Muscle of leg (tissue), 11 donors: ENCODE measurements around the gene IQCC. TPM values are rescaled to one million over a fixed set of nuclear protein-coding genes. Genes with fewer than 3 reads are reported as not detected.

Experiments used
- DNase-seq: peaks from one replicate; pipeline ENCODE4 v3.0.0; 2013
- H3K27ac ChIP-seq: one replicate; pipeline ENCODE4 v1.5.1; 2013; ENCODE audit warnings: mild to moderate bottlenecking, low read length, control low read depth
- H3K27me3 ChIP-seq: one replicate; pipeline ENCODE4 v1.6.1; 2013; ENCODE audit warnings: low read length; ENCODE audit not compliant: control insufficient read depth, insufficient read depth
- H3K36me3 ChIP-seq: one replicate; pipeline ENCODE4 v1.6.1; 2013; ENCODE audit warnings: low read length; ENCODE audit not compliant: control insufficient read depth, insufficient read depth
- H3K4me1 ChIP-seq: one replicate; pipeline ENCODE4 v1.6.1; 2013; ENCODE audit warnings: low read length; ENCODE audit not compliant: control insufficient read depth, insufficient read depth
- H3K4me3 ChIP-seq: one replicate; pipeline ENCODE4 v1.5.1; 2013; ENCODE audit warnings: low read length, control low read depth
- H3K9me3 ChIP-seq: replicated peaks from 2 replicates; pipeline ENCODE4 v1.6.1; 2013; ENCODE audit warnings: low read depth, low read length; ENCODE audit not compliant: control insufficient read depth
- WGBS: methylation state at CpG from one replicate; pipeline ENCODE4 v1.1.5; 2013; ENCODE audit warnings: missing lambda C conversion rate; ENCODE audit not compliant: insufficient coverage; 5-methylcytosine and 5-hydroxymethylcytosine counted together
- polyA plus RNA-seq, 8 donors: library from polyadenylated mRNA; unstranded; fragments of 120-200 nt; gene quantifications; one replicate each; pipeline versions ENCODE4 v1.2.1 to v1.2.3, GENCODE V29; 2013; ENCODE audit warnings: inconsistent platforms in 1 of 8, low replicate concordance in 1 of 8; ENCODE audit not compliant: insufficient read length in 8 of 8, insufficient read depth in 1 of 8
- total RNA-seq: library from RNA; stranded (reverse); fragments of 120-200 nt; gene quantifications from one replicate; pipeline ENCODE4 v1.2.4, GENCODE V29; 2013

Gene IQCC
- total and polyA plus RNA-seq, 9 donors: 2.4 to 3.9 (median 2.9) TPM

DNA sequence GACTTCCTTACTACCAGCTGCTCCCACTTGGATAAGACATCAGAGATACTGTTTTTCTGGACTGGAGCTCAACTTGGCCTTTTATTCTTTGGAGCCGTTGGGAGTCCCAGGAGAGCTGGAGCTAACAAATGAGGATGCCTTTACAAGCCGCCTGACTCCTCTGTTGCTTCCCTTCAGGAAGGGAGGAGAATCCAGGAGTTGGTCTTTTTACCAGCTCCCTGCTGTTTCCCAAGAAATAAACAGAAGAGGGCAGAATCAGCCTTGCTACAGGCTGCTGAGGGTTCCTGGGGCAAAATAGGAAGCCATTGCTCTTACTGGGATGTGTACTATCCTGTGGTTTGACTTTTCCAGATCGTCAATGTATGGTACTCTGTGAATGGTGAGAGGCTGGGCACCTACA is 18.2 kb downstream of the IQCC start:
- no peak for DNase-seq
- WGBS: 62% methylated on average over 3 of the region's 3 CpGs
- no peak overlapping the region for H3K27ac ChIP-seq
- H3K9me3 ChIP-seq: no peaks in the 10 kb centered on the region
- H3K4me3 ChIP-seq: no peak overlapping the region
- H3K36me3 ChIP-seq: peaks cover 59% of the 10 kb centered on the region
- H3K27me3 ChIP-seq: no peaks in the 10 kb centered on the region
- H3K4me1 ChIP-seq: peaks cover 23% of the 10 kb centered on the region

DNA sequence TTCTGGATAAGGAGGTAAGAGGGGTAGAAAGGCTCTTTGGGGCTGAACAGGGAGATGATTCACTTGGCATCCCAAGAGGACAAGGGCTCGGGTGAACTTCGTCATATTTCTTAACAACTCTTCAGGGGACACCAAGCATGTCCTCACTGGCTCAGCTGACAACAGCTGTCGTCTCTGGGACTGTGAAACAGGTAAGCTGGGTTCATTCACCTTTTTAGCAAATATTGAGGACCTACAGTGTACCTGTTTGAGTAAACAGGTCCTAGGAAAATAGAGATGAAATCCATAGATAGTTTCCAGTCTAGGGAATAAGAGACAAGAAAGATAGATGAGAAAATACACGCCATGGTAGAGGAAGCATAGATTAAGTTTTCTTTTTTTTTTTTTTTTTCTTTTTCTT is 18.8 kb downstream of the IQCC start:
- H3K27ac ChIP-seq: no peak overlapping the region
- no peaks in the 10 kb centered on the region for H3K9me3 ChIP-seq
- peaks cover 60% of the 10 kb centered on the region for H3K36me3 ChIP-seq
- DNase-seq: no peak
- 100% methylated on average over 2 of the region's 4 CpGs for whole genome bisulfite sequencing
- no peak overlapping the region for H3K4me3 ChIP-seq
- no peaks in the 10 kb centered on the region for H3K27me3 ChIP-seq
- peaks cover 23% of the 10 kb centered on the region for H3K4me1 ChIP-seq

DNA sequence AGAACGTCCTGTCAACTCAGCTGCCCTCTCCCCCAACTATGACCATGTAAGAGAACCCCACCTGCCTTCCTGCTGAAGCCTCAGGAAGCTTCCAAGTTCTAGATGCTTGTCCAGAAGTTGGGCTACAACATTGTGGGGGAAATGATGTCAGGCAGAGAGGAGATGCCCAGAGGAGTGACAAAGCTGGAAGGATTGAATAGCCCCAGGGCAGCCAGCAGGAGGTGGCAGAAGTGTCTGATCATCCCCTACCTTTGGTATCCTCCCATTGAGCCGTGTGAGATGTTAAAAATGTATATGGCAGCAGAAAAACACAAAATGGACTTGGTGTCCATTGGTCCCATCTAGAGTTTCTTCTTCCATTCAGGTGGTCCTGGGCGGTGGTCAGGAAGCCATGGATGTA is 23.3 kb downstream of the IQCC start:
- Histone ChIP-seq H3K27me3 (no peaks in the 10 kb centered on the region), H3K27ac (no peak overlapping the region), H3K9me3 (no peaks in the 10 kb centered on the region), H3K4me1 (peaks cover under 1% of the 10 kb centered on the region), H3K36me3 (peaks cover 70% of the 10 kb centered on the region), H3K4me3 (no peak overlapping the region)
- no peak for DNase-seq
- WGBS: no CpG with 5 or more reads among the region's 3 CpGs

DNA sequence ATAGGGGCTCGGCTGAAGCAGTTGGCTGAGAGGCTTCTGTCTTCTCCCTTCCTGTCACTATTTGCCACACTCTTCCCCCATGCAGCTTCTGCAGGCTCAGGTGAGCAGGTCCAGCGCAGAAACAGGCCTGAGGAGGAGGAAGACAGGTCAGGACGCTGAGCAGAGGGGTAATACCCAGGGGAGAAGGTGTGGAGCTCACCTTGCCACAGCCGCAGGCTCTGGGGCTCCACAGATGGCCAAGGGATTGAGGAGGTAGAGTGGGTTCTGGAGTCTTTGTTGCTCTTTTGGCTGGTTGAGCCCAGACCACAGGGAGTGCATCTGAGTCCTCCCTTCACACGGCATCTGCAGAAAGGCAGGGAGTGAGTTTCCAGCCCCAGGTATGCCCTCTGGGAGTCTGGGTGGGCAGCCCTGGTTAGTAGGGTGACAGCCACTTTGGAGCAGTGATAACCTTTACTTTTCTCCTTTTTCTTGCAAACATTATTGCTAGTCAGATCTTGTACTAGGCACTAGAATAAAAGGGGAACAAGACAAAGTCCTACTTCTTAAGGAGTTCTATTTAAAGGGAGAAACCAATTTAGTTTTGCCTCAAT is 26.5 kb downstream of the IQCC start:
- Histone ChIP-seq H3K4me3 (no peak overlapping the region), H3K36me3 (peaks cover 57% of the 10 kb centered on the region), H3K4me1 (no peaks in the 10 kb centered on the region), H3K27ac (no peak overlapping the region), H3K27me3 (no peaks in the 10 kb centered on the region), H3K9me3 (no peaks in the 10 kb centered on the region)
- DNase-seq: no peak
- WGBS: 77% methylated on average over 2 of the region's 5 CpGs

DNA sequence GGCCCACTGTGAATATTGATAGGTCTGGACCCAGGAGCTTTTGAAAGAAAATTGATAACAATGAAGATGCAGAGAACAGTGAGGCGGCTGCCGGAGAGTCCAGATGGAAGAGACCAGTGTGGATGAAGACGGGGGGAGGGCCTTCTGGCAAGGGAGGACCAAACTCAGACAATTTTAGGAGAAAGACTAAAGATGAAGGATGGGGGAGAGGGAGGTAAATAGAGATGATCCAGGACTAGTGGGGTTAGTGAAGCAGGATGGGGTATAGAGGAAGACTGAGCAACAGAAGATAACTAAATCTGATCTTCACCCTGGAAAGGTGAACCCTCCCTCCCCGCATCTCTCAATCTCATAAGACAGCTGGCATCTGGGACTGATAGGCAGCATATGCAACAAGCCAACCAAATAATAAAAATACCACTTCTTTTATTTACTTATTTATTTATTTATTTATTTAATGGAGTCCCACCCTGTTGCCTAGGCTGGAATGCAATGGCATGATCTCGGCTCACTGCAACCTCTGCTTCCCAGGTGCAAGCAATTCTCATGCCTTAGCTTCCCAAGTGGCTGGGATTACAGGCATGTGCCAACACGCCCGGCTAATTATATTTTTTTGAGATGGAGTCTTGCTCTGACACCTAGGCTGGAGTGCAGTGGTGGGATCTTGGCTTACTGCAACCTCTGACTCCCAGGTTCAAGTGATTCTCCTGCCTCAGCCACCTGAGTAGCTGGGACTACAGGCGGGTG is 27.3 kb downstream of the IQCC start:
- H3K27ac ChIP-seq: no peak overlapping the region
- no peaks in the 10 kb centered on the region for H3K4me1 ChIP-seq
- 77% methylated on average over 4 of the region's 8 CpGs for WGBS
- peaks cover 53% of the 10 kb centered on the region for H3K36me3 ChIP-seq
- H3K27me3 ChIP-seq: no peaks in the 10 kb centered on the region
- H3K4me3 ChIP-seq: no peak overlapping the region
- DNase-seq: no peak
- no peaks in the 10 kb centered on the region for H3K9me3 ChIP-seq

DNA sequence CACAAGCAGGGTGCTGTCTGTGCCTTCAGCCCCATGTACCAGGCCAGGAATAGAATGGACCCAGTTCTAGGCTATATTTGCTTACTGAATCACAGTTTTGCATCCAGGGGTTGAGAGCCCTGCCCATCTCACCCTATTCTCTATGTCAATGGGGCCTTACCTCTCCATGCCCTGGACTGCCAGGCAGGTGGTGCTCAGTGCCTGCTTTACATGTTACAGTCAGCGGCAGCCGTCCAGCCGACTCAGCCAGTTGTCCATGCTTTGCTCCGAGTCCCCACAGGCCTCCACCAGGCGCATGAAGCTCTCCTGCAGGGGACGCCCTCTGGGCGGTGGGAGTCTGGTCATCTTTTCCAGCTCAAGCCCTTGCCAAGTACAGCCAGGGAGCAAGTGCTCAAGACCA is 29.3 kb downstream of the IQCC start:
- Histone ChIP-seq H3K4me3 (no peak overlapping the region), H3K27me3 (no peaks in the 10 kb centered on the region), H3K27ac (no peak overlapping the region), H3K36me3 (peaks cover 42% of the 10 kb centered on the region), H3K9me3 (no peaks in the 10 kb centered on the region), H3K4me1 (peaks cover 8% of the 10 kb centered on the region)
- no peak for DNase-seq
- WGBS: 73% methylated on average over 7 of the region's 7 CpGs

DNA sequence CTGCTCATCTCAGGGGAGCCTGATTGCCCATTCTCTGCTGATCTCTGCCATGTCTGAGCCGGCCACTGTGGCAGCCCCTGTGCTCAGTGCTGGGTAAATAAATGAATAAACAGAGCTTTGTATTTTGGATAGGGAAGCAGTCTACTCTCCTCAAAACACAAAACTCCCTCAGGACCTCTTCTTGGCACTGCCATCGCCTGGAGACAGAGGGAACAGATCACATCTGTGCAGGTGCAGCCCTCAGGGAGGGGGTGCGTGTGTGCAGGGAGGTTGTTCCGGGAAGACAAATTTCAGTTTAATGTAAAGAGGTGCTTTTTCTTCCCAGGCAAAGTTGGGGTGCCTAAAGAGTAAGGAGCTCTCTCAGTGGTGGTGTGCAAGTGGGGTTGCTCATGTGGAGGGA is 33.9 kb downstream of the IQCC start:
- 39% methylated on average over 2 of the region's 4 CpGs for WGBS

DNA sequence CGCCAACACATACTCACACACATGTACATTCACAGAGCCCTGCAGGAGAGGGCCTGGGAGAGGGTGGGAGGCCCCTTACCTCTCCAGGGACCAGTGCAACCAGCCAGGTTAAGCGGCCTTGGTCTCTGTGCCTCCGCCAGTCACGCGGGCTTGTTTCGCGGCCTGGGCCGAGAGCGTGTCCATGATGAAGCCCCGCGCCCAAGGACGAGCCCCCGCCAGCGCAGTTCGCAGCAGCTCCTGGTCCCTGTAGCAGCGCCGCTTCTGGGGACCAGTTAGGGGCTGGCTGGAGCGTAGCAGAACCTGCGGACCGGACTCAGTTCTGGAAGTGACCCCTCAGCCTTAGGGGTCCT is 34.3 kb downstream of the IQCC start:
- WGBS: 15% methylated on average over 19 of the region's 20 CpGs
- DNase-seq: no peak
- no peaks in the 10 kb centered on the region for H3K27me3 ChIP-seq
- H3K9me3 ChIP-seq: no peaks in the 10 kb centered on the region
- peak overlapping the region; percentile 91 for H3K27ac ChIP-seq
- peaks cover 11% of the 10 kb centered on the region for H3K36me3 ChIP-seq
- H3K4me1 ChIP-seq: peaks cover 36% of the 10 kb centered on the region
- H3K4me3 ChIP-seq: peak overlapping the region; percentile 78

More for the DNA sequence above, 33.9 kb downstream of the IQCC start:
- no peaks in the 10 kb centered on the region for H3K9me3 ChIP-seq
- DNase-seq: no peak
- peaks cover 36% of the 10 kb centered on the region for H3K4me1 ChIP-seq
- H3K4me3 ChIP-seq: no peak overlapping the region
- no peaks in the 10 kb centered on the region for H3K27me3 ChIP-seq
- peak overlapping the region; percentile 91 for H3K27ac ChIP-seq
- peaks cover 14% of the 10 kb centered on the region for H3K36me3 ChIP-seq

DNA sequence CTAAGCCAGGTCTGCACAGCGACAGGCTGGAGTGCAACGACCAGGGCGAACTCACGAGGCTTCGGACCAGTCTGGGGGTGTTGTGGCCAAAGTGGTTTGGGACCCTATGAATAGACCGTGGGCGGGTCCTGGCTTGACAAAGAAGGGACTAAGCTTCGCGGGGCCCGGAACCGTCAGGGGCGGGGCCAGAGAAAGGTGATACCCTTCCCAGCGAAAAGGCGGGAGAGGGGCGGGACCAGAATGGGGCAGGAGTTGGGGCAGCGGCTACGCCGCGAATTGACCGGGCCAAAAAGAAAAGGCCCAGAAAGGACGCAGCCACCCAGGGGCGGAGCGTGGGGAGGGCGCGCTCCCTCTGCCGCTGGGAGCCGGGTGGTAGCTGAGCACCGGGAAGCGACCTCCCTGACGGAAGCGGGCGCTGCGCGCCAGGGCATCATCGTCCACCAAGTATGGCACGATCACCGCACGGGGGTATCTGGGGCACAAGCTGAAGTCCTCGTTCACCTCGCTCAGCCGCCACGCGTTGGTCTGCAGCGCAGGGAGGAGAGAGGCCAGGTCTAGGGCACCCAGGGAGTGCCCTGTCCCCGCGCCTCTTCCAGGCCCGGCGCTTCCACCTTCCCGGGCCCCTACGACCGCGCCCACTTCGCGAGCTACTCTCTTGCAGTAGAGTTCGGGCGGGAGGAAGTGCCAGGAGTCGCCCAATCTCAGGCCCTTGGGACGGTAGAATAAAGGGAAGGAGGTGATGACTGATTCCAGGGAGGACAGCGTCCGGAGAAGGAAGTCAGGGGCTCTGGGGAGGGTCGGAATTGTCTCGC is 34.9 kb downstream of the IQCC start:
- DNase-seq: peak; percentile 77
- Histone ChIP-seq H3K27ac (peak overlapping the region; percentile 91), H3K36me3 (peaks cover 8% of the 10 kb centered on the region), H3K4me1 (peaks cover 36% of the 10 kb centered on the region), H3K9me3 (no peaks in the 10 kb centered on the region), H3K27me3 (no peaks in the 10 kb centered on the region), H3K4me3 (peak overlapping the region; percentile 78)
- WGBS: 1% methylated on average over 58 of the region's 62 CpGs
